ENCODE measurements around the gene DNAJA4.
A peak's percentile ranks its signal among the peaks of the same experiment; 100 is the strongest.

DNAJA4 gene

DNA sequence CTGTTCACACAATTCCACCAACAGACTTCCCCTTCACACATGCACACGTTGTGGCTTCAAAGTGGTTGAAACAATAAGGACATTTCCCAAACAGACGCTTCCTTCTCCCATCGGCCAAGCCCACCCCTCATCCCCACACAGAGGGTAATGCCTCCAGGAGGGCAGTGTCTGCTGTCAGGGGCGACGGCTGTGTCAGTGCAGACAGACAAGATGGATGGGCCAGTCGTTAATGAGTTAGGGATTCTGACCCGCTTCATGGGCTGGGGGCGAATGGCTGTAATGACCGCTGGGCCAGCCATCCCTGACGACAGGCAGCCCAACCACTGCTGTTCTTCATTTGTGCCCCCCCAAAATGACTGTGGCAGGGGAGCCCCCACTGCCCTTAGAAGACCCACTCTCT, 55.2 kb downstream of the DNAJA4 start:
- TF ChIP-seq, protein P1, sequence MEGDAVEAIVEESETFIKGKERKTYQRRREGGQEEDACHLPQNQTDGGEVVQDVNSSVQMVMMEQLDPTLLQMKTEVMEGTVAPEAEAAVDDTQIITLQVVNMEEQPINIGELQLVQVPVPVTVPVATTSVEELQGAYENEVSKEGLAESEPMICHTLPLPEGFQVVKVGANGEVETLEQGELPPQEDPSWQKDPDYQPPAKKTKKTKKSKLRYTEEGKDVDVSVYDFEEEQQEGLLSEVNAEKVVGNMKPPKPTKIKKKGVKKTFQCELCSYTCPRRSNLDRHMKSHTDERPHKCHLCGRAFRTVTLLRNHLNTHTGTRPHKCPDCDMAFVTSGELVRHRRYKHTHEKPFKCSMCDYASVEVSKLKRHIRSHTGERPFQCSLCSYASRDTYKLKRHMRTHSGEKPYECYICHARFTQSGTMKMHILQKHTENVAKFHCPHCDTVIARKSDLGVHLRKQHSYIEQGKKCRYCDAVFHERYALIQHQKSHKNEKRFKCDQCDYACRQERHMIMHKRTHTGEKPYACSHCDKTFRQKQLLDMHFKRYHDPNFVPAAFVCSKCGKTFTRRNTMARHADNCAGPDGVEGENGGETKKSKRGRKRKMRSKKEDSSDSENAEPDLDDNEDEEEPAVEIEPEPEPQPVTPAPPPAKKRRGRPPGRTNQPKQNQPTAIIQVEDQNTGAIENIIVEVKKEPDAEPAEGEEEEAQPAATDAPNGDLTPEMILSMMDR (conservative IDR thresholded peaks at IDR 0.05; ENCODE audit: low read length) = no peak
- DNase-seq (ENCODE audit: low read depth) = no peak
- no peak overlapping the region for H3K4me3 ChIP-seq (ENCODE audit: low read length)

GRCh38 chr15:78320183-78320582, 55.8 kb downstream of the DNAJA4 start:
- DNase-seq (ENCODE audit: low read depth) = no peak

GRCh38 chr15:78321041-78321570, 56.7 kb downstream of the DNAJA4 start:
- no peak for DNase-seq (ENCODE audit: low read depth)
- H3K4me3 ChIP-seq (ENCODE audit: low read length) = no peak overlapping the region
- TF ChIP-seq, protein P1 (conservative IDR thresholded peaks at IDR 0.05; ENCODE audit: low read length) = no peak

More at GRCh38 chr15:78320183-78320582, 55.8 kb downstream of the DNAJA4 start:
- no peak overlapping the region for H3K4me3 ChIP-seq (ENCODE audit: low read length)
- TF ChIP-seq, protein P1 (conservative IDR thresholded peaks at IDR 0.05; ENCODE audit: low read length) = no peak

- no peak overlapping the region for H3K4me3 ChIP-seq (ENCODE audit: low read length)
- no peak for DNase-seq (ENCODE audit: low read depth)
- TF ChIP-seq, protein P1 (conservative IDR thresholded peaks at IDR 0.05; ENCODE audit: low read length) = no peak
Measured at GRCh38 chr15:78321786-78322185, 57.4 kb downstream of the DNAJA4 start.

- TF ChIP-seq, protein P1 (conservative IDR thresholded peaks at IDR 0.05; ENCODE audit: low read length) = no peak
- DNase-seq (ENCODE audit: low read depth) = peak; percentile 58
- no peak overlapping the region for H3K4me3 ChIP-seq (ENCODE audit: low read length)
Measured at GRCh38 chr15:78322243-78322642, 57.9 kb downstream of the DNAJA4 start.

DNA sequence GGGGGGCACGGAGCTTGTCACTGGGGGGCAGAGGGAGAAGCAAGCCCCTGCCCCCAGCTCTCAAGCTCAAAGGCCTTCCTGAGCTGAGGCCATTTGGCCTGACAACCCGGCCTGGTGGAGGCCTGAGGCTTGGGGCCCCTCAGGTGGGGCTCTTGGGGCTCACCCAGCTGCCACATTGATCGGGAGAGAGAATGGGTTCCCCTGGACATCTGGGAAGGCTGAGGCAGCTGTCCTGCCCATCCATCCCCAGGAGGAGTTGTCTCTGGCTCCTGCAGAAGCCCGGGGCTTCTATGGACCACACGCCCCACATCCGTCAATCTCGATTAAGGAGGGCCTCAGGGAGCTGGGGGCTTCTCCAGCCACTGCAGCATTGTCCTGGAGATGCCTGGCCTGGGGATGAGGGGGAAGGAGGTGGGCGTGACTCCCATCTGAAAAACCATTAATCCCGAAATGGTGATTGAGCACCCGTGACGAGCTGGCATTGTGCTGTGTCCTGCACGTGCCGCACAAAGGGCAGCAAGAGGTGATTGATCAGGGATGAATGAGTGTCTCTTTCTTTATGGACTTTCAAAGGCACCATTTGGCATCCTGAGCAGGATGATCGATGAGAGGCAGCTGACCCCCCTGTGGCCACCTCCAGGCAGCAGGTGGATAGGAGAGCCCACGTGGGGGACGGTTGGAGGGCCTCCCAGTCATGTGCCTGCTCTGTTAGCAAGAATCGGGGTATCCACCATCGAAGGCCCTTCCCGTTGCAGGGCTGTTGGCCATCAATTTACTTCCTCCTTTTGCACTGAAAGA, 58.6 kb downstream of the DNAJA4 start:
- DNase-seq (ENCODE audit: low read depth) = no peak
- no peak overlapping the region for H3K4me3 ChIP-seq (ENCODE audit: low read length)
- TF ChIP-seq, protein P1 (conservative IDR thresholded peaks at IDR 0.05; ENCODE audit: low read length) = no peak

- no peak for DNase-seq (ENCODE audit: low read depth)
- TF ChIP-seq, protein P1 (conservative IDR thresholded peaks at IDR 0.05; ENCODE audit: low read length) = no peak
- no peak overlapping the region for H3K4me3 ChIP-seq (ENCODE audit: low read length)
Measured at GRCh38 chr15:78323693-78324092, 59.3 kb downstream of the DNAJA4 start.
